Central memory CD4-positive, alpha-beta T cell (primary cell): ENCODE results near the gene DNAJC22.
"Not testable (repeated sequence)": the region's sequence is repeated elsewhere in the genome, so short reads cannot be mapped to it uniquely, and the experiment has no call there.

ENCODE experiments used
- DNase-seq: peaks from one replicate; pipeline ENCODE4 v3.0.0; 2022

DNAJC22 gene

DNA sequence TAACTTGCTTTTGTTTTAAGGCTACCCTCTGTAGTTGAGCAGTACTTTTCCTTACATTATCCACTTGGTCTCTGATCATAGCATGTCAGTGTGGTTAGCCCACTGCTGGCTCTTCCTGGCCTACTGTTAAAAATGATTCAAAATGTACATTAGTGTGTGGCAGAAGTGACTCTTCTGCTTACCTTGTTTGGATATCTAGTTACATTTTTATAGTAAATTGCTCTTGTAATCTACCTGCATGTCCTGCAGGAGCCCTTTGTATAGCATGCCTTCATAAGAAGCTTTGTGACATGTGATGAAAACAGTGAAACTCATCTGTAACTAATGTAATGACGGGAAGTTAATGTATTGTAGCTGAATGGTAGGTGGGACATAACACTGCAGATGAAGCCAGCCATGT, 28.7 kb downstream of the DNAJC22 start:
- DNase-seq = no peak

DNA sequence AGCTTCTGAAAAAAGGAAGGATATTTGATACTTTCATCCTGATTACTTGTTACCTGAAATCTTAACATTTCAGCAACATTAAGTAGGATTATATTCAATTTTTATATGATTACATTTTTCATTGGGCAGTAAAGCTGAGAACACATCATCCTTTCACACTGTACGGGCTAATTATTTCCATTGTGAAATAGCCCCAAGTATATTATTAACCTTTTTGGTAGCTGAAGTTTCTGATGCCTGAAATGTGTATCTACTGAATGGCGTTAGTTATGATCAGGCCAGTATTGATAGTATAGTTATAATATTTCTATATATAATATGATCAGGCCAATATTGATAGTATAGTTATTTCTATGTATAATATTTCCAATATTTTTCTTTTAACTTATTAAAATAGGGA, 30.7 kb downstream of the DNAJC22 start:
- DNase-seq = no peak

DNA sequence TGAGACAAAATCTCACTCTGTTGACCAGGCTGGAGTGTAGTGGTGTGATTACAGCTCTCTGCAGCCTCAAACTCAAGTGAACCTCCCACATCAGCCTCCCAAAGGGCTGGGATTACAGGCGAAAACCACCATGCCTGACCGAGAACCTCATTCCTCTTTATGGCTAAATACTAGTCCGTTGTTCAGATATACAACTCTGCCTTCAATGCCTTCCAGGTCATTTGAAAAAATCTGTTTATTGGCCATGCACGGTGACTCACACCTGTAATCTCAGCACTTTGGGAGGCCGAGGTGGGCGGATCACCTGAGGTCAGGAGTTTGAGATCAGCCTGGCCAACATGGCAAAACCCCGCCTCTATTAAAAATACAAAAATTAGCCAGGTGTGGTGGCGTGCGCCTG, 33.5 kb downstream of the DNAJC22 start:
- not testable (repeated sequence) for DNase-seq

- peak; percentile 42 for DNase-seq
Observed at GRCh38 chr12:49388682-49389386, 42.1 kb downstream of the DNAJC22 start.

- DNase-seq = no peak
Observed at GRCh38 chr12:49389387-49389703, 42.7 kb downstream of the DNAJC22 start.

GRCh38 chr12:49397000-49397399, 50.3 kb downstream of the DNAJC22 start:
- no peak for DNase-seq

DNA sequence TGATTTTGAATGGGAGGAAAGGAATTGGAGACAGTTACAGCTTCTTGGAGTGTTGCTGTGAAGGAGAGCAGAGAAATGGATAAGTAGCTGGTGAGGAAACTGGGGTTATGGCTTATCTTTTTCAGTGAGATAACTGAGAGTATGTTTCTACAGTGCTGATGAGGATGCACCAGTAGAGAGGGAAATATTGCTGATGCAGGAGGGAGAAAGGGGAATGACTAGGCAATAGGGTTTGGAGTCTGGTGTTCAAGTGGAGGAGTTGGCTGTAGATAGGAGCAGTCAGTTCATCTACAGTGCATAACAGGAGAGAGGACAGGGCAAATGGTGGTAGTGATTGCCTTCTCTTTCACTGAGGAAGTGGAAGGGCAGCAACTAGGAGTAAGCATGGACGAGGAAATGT, 53.6 kb downstream of the DNAJC22 start:
- DNase-seq = no peak
